Trophoblast cell (in vitro differentiated cells and primary cell): ENCODE data around the gene SH3TC2.

Source experiments
- DNase-seq, 2 donors: peaks; one replicate each; pipeline ENCODE4 v3.0.0-alpha.2; 2016
- H2AFZ ChIP-seq: 2 replicates; pipeline ENCODE4 v1.6.1; 2013; ENCODE audit warnings: low read length, moderate library complexity, mild to moderate bottlenecking; ENCODE audit not compliant: insufficient read depth, poor library complexity
- H2AK5ac ChIP-seq: 2 replicates; pipeline ENCODE4 v1.6.1; 2013; ENCODE audit warnings: mild to moderate bottlenecking, low read length
- H2BK120ac ChIP-seq: 2 replicates; pipeline ENCODE4 v1.6.1; 2013; ENCODE audit warnings: low read length, mild to moderate bottlenecking, moderate library complexity; ENCODE audit not compliant: insufficient read depth, poor library complexity
- H2BK12ac ChIP-seq: 2 replicates; pipeline ENCODE4 v1.6.1; 2013; ENCODE audit warnings: mild to moderate bottlenecking, low read length, moderate library complexity
- H2BK5ac ChIP-seq: 2 replicates; pipeline ENCODE4 v1.6.1; 2013; ENCODE audit warnings: low read length, low read depth, moderate library complexity, mild to moderate bottlenecking; ENCODE audit not compliant: poor library complexity
- H3K14ac ChIP-seq: 2 replicates; pipeline ENCODE4 v1.6.1; 2013; ENCODE audit warnings: mild to moderate bottlenecking, low read length
- H3K18ac ChIP-seq: 2 replicates; pipeline ENCODE4 v1.6.1; 2013; ENCODE audit warnings: mild to moderate bottlenecking, low read length
- H3K23ac ChIP-seq: 2 replicates; pipeline ENCODE4 v1.6.1; 2013; ENCODE audit warnings: low read length
- H3K27ac ChIP-seq: 2 replicates; pipeline ENCODE4 v1.5.1; 2013; ENCODE audit warnings: low read depth, mild to moderate bottlenecking, inconsistent platforms, low read length, moderate library complexity
- H3K27me3 ChIP-seq: 2 replicates; pipeline ENCODE4 v1.6.1; 2013; ENCODE audit warnings: inconsistent platforms, mild to moderate bottlenecking, low read length, moderate library complexity; ENCODE audit not compliant: insufficient read depth
- H3K36me3 ChIP-seq, 2 experiments: 1 replicate in 1 of 2; 2 replicates in 1 of 2; pipeline ENCODE4 v1.6.1; 2013; ENCODE audit warnings: low read length in 2 of 2, mild to moderate bottlenecking in 2 of 2, moderate library complexity in 1 of 2; ENCODE audit not compliant: insufficient read depth in 2 of 2, control insufficient read depth in 1 of 2
- H3K4ac ChIP-seq: 2 replicates; pipeline ENCODE4 v1.6.1; 2013; ENCODE audit warnings: low read depth, mild to moderate bottlenecking, low read length, moderate library complexity
- H3K4me1 ChIP-seq, 2 experiments: 1 replicate in 1 of 2; 2 replicates in 1 of 2; pipeline ENCODE4 v1.6.1; 2013; ENCODE audit warnings: low read length in 2 of 2, mild to moderate bottlenecking in 2 of 2, moderate library complexity in 1 of 2; ENCODE audit not compliant: insufficient read depth in 2 of 2, control insufficient read depth in 1 of 2
- H3K4me2 ChIP-seq: 2 replicates; pipeline ENCODE4 v1.6.1; 2013; ENCODE audit warnings: inconsistent platforms, mild to moderate bottlenecking, low read length, moderate library complexity
- H3K4me3 ChIP-seq: 2 replicates; pipeline ENCODE4 v1.5.1; 2013; ENCODE audit warnings: mild to moderate bottlenecking, low read depth, low read length, inconsistent platforms
- H3K79me1 ChIP-seq: one replicate; pipeline ENCODE4 v1.6.1; 2013; ENCODE audit warnings: low read length
- H3K79me2 ChIP-seq: 2 replicates; pipeline ENCODE4 v1.6.1; 2013; ENCODE audit warnings: low read length, mild to moderate bottlenecking; ENCODE audit not compliant: control insufficient read depth, insufficient read depth, poor library complexity
- H3K9ac ChIP-seq: 2 replicates; pipeline ENCODE4 v1.6.1; 2013; ENCODE audit warnings: mild to moderate bottlenecking, low read length
- H3K9me3 ChIP-seq: 2 replicates; pipeline ENCODE4 v1.6.1; 2013; ENCODE audit warnings: low read depth, mild to moderate bottlenecking, control low read depth, inconsistent platforms, low read length; ENCODE audit not compliant: insufficient read depth
- H4K12ac ChIP-seq: 2 replicates; pipeline ENCODE4 v1.6.1; 2013; ENCODE audit warnings: low read depth, mild to moderate bottlenecking, low read length, moderate library complexity
- H4K8ac ChIP-seq: 2 replicates; pipeline ENCODE4 v1.6.1; 2013; ENCODE audit warnings: low read depth, mild to moderate bottlenecking, low read length, moderate library complexity
- H4K91ac ChIP-seq: one replicate; pipeline ENCODE4 v1.6.1; 2013; ENCODE audit warnings: low read depth, mild to moderate bottlenecking, low read length, moderate library complexity
- WGBS: extraction: QIAGEN DNeasy Blood & Tissue Kit; methylation state at CpG from one replicate; pipeline ENCODE4 v1.1.7; 2013; ENCODE audit warnings: missing lambda C conversion rate; ENCODE audit not compliant: insufficient read length, insufficient coverage; ENCODE audit errors: extremely low coverage; 5-methylcytosine and 5-hydroxymethylcytosine counted together

SH3TC2 gene

DNA sequence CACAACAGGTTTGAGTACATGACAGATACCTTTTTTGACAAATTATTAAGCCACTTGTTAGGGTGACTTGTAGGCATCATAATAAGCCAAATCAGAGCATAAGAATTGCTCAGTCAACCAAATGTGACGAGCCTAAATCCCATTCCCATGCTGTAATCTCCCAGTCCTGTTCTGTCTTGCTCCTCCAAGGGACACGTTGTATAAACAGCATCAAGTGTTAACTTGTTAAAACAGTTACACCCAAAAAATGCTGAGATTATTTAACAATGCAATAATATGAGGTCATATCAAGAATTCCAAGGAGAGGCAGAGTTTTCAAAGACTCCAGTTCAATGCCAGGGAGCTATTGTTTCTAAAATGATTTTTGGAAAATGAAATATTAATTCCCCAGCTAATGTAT, 76.2 kb downstream of the SH3TC2 start:
- H2BK12ac ChIP-seq = no peak overlapping the region
- DNase-seq = no peak
- no peak overlapping the region for H2BK120ac ChIP-seq
- no peak overlapping the region for H2AK5ac ChIP-seq
- no peaks in the 10 kb centered on the region for H3K9me3 ChIP-seq
- no peaks in the 10 kb centered on the region for H3K36me3 ChIP-seq
- no peak overlapping the region for H3K27ac ChIP-seq
- no peak overlapping the region for H3K4ac ChIP-seq
- no CpG with 5 or more reads among the region's 2 CpGs for WGBS
- no peak overlapping the region for H4K8ac ChIP-seq
- H2BK5ac ChIP-seq = no peak overlapping the region
- H3K27me3 ChIP-seq = no peaks in the 10 kb centered on the region
- H3K4me2 ChIP-seq = no peak overlapping the region
- no peak overlapping the region for H4K91ac ChIP-seq
- H3K79me2 ChIP-seq = no peaks in the 10 kb centered on the region
- peaks cover 0 to 3% of the 10 kb centered on the region in 2 experiments for H3K4me1 ChIP-seq
- H3K9ac ChIP-seq = no peak overlapping the region
- no peaks in the 10 kb centered on the region for H3K79me1 ChIP-seq
- H2AFZ ChIP-seq = no peak overlapping the region
- H3K18ac ChIP-seq = no peak overlapping the region
- H3K4me3 ChIP-seq = no peak overlapping the region
- no peak overlapping the region for H3K23ac ChIP-seq
- H4K12ac ChIP-seq = no peak overlapping the region
- no peak overlapping the region for H3K14ac ChIP-seq

DNA sequence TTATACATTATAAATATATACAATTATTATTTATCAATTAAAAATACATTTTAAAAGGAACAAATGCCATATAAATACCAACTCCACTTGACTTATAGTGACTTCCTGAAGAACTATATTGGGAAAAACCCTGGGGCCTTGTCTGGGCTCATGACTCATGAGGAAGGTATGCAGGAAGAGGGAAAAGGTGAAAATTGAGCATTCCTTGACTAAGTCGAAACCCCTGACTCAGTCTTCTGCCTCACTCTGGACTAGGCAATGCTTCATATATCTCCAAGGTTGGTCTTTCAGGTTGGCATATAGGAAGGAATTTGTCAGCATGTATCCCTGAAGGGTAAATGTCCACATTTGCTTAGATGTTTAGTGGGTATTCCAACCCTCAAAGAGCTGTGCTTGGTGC, 78.5 kb downstream of the SH3TC2 start:
- Histone ChIP-seq H2BK120ac (peak overlapping the region; percentile 31), H3K79me2 (no peaks in the 10 kb centered on the region), H2BK12ac (peak overlapping the region; percentile 24), H4K91ac (no peak overlapping the region), H3K36me3 (no peaks in the 10 kb centered on the region), H3K4me3 (no peak overlapping the region), H4K8ac (no peak overlapping the region), H3K27me3 (no peaks in the 10 kb centered on the region), H4K12ac (no peak overlapping the region), H3K4me1 (peaks cover 6 to 10% of the 10 kb centered on the region in 2 experiments), H3K23ac (no peak overlapping the region), H3K14ac (no peak overlapping the region), H3K9me3 (peaks cover 2% of the 10 kb centered on the region), H3K79me1 (peaks cover 5% of the 10 kb centered on the region), H2AFZ (no peak overlapping the region), H3K4me2 (no peak overlapping the region), H3K27ac (peak overlapping the region; percentile 27), H2AK5ac (no peak overlapping the region), H2BK5ac (no peak overlapping the region), H3K4ac (no peak overlapping the region), H3K9ac (no peak overlapping the region), H3K18ac (no peak overlapping the region)
- DNase-seq = peak; percentile 85 to 96
- WGBS = no CpG with 5 or more reads among the region's 1 CpG

DNA sequence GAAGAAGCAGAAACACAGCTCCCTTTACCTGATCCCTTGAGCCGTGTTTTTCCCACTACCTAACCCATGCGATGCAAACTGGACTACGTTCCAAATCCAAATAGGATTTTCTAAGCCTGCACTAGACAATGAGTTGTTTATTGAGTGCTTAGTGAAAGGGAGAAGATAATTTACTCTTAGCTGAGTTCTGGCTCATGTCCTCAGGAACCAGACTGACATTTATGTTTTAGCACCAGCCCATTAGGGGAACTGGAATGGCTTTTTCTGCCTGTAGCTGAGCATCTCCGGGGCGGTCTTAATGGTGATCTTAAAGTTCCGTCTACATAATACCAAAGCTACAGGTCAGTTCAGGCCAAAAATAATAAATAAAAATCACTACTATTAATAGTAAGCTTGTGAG, 81.5 kb downstream of the SH3TC2 start:
- Histone ChIP-seq H3K9me3 (peaks cover 2% of the 10 kb centered on the region), H2BK5ac (no peak overlapping the region), H3K4ac (no peak overlapping the region), H3K23ac (no peak overlapping the region), H3K4me3 (no peak overlapping the region), H3K9ac (no peak overlapping the region), H3K79me2 (no peaks in the 10 kb centered on the region), H4K12ac (no peak overlapping the region), H3K4me2 (no peak overlapping the region), H2AK5ac (no peak overlapping the region), H3K27ac (peak overlapping the region; percentile 67), H3K79me1 (peaks cover 5% of the 10 kb centered on the region), H4K91ac (peak overlapping the region; percentile 78), H4K8ac (peak overlapping the region; percentile 57), H3K14ac (no peak overlapping the region), H3K18ac (no peak overlapping the region), H2BK12ac (no peak overlapping the region), H2AFZ (no peak overlapping the region), H2BK120ac (no peak overlapping the region), H3K27me3 (no peaks in the 10 kb centered on the region), H3K36me3 (no peaks in the 10 kb centered on the region), H3K4me1 (peaks cover 19 to 23% of the 10 kb centered on the region in 2 experiments)
- DNase-seq = no peak
- no CpG with 5 or more reads among the region's 6 CpGs for WGBS

DNA sequence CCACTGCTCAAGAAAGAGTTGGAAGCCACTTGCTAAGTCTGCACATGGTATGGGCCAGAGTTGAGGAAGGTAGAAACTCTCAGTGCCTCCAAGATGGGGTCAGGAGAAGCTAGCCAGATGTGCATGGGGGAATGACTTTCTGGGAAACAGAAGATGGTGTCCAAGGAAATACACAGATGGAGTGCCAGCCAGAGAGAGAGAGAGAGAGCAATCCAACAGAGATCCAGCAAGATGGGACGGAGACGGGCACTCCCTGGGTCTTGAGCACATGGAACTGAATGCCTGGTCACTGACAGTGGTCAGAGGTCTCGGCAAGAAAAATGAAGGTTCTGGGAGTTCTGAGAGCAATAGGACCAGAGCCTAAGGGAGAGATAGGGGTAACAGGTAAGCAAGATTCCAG, 82.1 kb downstream of the SH3TC2 start:
- Histone ChIP-seq H3K14ac (peak overlapping the region; percentile 77), H3K4me3 (no peak overlapping the region), H3K9ac (no peak overlapping the region), H2BK12ac (peak overlapping the region; percentile 88), H3K4me1 (peaks cover 19 to 23% of the 10 kb centered on the region in 2 experiments), H3K79me2 (no peaks in the 10 kb centered on the region), H3K27me3 (no peaks in the 10 kb centered on the region), H3K36me3 (no peaks in the 10 kb centered on the region), H3K4me2 (no peak overlapping the region), H2AK5ac (peak overlapping the region; percentile 75), H3K23ac (no peak overlapping the region), H2AFZ (no peak overlapping the region), H4K91ac (peak overlapping the region; percentile 78), H3K79me1 (peaks cover 5% of the 10 kb centered on the region), H2BK5ac (peak overlapping the region; percentile 44), H4K12ac (no peak overlapping the region), H3K9me3 (peaks cover 2% of the 10 kb centered on the region), H3K18ac (peak overlapping the region; percentile 75), H3K4ac (no peak overlapping the region), H2BK120ac (peak overlapping the region; percentile 54), H3K27ac (peak overlapping the region; percentile 67), H4K8ac (peak overlapping the region; percentile 57)
- no peak for DNase-seq
- WGBS = no CpG with 5 or more reads among the region's 3 CpGs
